OCI-LY3 (cell line): Measurements from ENCODE around the gene DNPEP.

ENCODE experiments used
- H2AFZ ChIP-seq: fragments of 200-600, 300-600 bp; shearing (Covaris generic); 2 replicates; pipeline ENCODE4 v1.6.0; 2014; ENCODE audit warnings: antibody characterized with exemption, low read depth, low read length
- H3K27ac ChIP-seq: fragments of 200-600, 300-600 bp; sonication (generic); 2 replicates; pipeline ENCODE4 v1.5.1; 2014; ENCODE audit warnings: mild to moderate bottlenecking, low read length, moderate library complexity, mixed read lengths
- H3K27me3 ChIP-seq: fragments of 200-600, 300-600 bp; sonication (generic); 2 replicates; pipeline ENCODE4 v1.6.1; 2014; ENCODE audit warnings: low read depth, low read length, mixed read lengths
- H3K36me3 ChIP-seq: fragments of 200-600, 300-600 bp; sonication (generic); replicated peaks from 2 replicates; pipeline ENCODE3; 2014; ENCODE audit warnings: low read depth, low read length, mixed read lengths
- H3K4me1 ChIP-seq: fragments of 300-600, 200-600 bp; sonication (generic); 2 replicates; pipeline ENCODE4 v1.6.1; 2014; ENCODE audit warnings: low read length, mixed read lengths
- H3K4me2 ChIP-seq: fragments of 200-600, 300-600 bp; sonication (generic); 2 replicates; pipeline ENCODE4 v1.6.1; 2014; ENCODE audit warnings: low read length, mixed read lengths
- H3K4me3 ChIP-seq: fragments of 300-600, 200-600 bp; sonication (generic); 2 replicates; pipeline ENCODE4 v1.5.1; 2014; ENCODE audit warnings: antibody characterized with exemption, mild to moderate bottlenecking, low read length, moderate library complexity
- H3K79me2 ChIP-seq: fragments of 300-600, 200-600 bp; shearing (Covaris generic); 2 replicates; pipeline ENCODE4 v1.6.1; 2014; ENCODE audit warnings: mild to moderate bottlenecking, low read length, mixed read lengths
- H3K9ac ChIP-seq: fragments of 300-600, 200-600 bp; shearing (Covaris generic); 2 replicates; pipeline ENCODE4 v1.6.0; 2014; ENCODE audit warnings: mild to moderate bottlenecking, low read length, moderate library complexity
- H3K9me3 ChIP-seq: fragments of 200-600, 300-600 bp; shearing (Covaris generic); 2 replicates; pipeline ENCODE4 v1.6.1; 2014; ENCODE audit warnings: low read length, mixed read lengths; ENCODE audit not compliant: insufficient read depth
- H4K20me1 ChIP-seq: fragments of 200-600, 300-600 bp; sonication (generic); 2 replicates; pipeline ENCODE4 v1.6.1; 2016; ENCODE audit warnings: low read length, mixed read lengths; ENCODE audit not compliant: insufficient read depth
- EZH2phosphoT487 ChIP-seq: fragments of 200-600 bp; shearing (Covaris generic); IDR thresholded peaks from 2 replicates; pipeline ENCODE4 v1.6.1; 2018; ENCODE audit warnings: antibody characterized with exemption, mixed run types, low read depth
- TF ChIP-seq, protein P1 (sequence below): fragments of 200-600, 300-600 bp; sonication (generic); IDR thresholded peaks from 2 replicates; pipeline ENCODE4 v1.5.1; 2014; ENCODE audit warnings: antibody characterized with exemption, low read length, low read depth

DNPEP gene

DNA sequence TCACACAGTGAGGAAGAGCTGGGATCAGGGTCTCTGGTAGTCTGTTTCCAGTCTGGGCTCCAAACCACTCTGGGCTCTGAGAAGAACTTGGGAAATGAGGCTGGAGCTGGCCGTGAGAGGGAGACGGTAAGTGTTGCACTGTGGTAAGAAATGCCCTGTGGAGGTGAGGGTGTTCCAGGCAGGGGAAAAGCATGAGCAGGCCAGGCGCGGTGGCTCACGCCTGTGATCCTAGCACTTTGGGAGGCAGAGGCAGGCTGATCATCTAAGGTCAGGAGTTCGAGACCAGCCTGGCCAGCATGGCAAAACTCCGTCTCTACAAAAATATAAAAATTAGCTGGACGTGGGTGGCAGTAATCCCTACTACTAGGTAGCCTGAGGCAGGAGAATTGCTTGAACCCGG lies 16.1 kb upstream of the DNPEP start:
- no peak overlapping the region for H3K4me3 ChIP-seq
- no peak overlapping the region for H3K4me2 ChIP-seq
- H3K36me3 ChIP-seq, result no peaks in the 10 kb centered on the region
- no peaks in the 10 kb centered on the region for H4K20me1 ChIP-seq
- no peak overlapping the region for H2AFZ ChIP-seq
- H3K27ac ChIP-seq, result no peak overlapping the region
- H3K79me2 ChIP-seq, result no peaks in the 10 kb centered on the region
- H3K9ac ChIP-seq, result no peak overlapping the region
- no peaks in the 10 kb centered on the region for H3K27me3 ChIP-seq
- peaks cover 4% of the 10 kb centered on the region; the same call in 1 of the 2 replicates for H3K4me1 ChIP-seq
- no peaks in the 10 kb centered on the region for H3K9me3 ChIP-seq
- no peak for TF ChIP-seq EZH2phosphoT487
- TF ChIP-seq, protein P1, sequence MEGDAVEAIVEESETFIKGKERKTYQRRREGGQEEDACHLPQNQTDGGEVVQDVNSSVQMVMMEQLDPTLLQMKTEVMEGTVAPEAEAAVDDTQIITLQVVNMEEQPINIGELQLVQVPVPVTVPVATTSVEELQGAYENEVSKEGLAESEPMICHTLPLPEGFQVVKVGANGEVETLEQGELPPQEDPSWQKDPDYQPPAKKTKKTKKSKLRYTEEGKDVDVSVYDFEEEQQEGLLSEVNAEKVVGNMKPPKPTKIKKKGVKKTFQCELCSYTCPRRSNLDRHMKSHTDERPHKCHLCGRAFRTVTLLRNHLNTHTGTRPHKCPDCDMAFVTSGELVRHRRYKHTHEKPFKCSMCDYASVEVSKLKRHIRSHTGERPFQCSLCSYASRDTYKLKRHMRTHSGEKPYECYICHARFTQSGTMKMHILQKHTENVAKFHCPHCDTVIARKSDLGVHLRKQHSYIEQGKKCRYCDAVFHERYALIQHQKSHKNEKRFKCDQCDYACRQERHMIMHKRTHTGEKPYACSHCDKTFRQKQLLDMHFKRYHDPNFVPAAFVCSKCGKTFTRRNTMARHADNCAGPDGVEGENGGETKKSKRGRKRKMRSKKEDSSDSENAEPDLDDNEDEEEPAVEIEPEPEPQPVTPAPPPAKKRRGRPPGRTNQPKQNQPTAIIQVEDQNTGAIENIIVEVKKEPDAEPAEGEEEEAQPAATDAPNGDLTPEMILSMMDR, result no peak

DNA sequence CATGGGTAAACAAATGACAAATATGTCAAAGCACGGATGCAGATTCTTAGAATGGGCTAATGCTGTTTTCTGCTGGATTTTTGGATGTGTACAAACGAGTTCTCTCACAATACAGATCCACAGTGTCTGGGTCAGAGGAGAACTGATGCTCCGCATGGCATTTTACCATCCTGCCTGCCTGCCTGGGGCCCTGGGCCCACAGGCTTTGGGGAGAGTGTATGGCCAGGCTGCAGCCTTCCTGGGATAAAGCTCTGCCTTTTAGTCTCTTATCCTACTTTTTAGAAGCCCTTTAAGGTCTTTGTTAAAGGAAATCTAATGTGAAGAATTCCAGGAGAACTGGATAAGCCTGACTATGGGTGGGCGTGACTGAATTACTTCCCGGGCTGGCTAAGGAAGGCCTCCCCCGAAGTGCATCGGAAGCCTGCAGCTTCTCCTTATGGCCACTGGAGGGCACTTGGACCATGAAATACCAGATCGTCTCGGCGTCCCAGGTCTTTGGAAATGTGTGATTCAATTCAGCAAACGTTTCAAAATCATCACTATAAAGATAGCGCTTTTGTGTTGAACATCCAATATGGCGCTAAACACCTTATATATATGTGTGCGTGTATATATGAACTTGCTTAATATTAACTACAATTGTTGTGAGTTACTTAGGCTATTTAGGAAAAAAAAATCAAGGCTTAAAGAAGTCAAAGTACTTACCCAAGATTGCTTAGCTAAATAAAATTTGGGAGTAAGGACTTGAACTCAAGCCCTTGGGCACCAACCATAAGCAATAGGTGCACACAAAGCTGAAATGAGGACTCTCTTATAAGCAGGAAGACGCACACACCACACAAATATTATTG lies 15.2 kb upstream of the DNPEP start:
- peak overlapping the region; percentile 49 for H3K4me2 ChIP-seq
- H3K4me3 ChIP-seq, result no peak overlapping the region
- H3K27me3 ChIP-seq, result no peaks in the 10 kb centered on the region
- no peaks in the 10 kb centered on the region for H3K79me2 ChIP-seq
- no peak for TF ChIP-seq EZH2phosphoT487
- TF ChIP-seq, protein P1, result peak; percentile 79
- no peak overlapping the region for H3K27ac ChIP-seq
- peaks cover 4% of the 10 kb centered on the region; the same call in 1 of the 2 replicates for H3K4me1 ChIP-seq
- no peaks in the 10 kb centered on the region for H3K36me3 ChIP-seq
- H4K20me1 ChIP-seq, result no peaks in the 10 kb centered on the region
- H3K9me3 ChIP-seq, result no peaks in the 10 kb centered on the region
- 0 out of 2 replicates have a peak overlapping the region, but pooled peaks have one; percentile 9 for H2AFZ ChIP-seq
- H3K9ac ChIP-seq, result no peak overlapping the region

DNA sequence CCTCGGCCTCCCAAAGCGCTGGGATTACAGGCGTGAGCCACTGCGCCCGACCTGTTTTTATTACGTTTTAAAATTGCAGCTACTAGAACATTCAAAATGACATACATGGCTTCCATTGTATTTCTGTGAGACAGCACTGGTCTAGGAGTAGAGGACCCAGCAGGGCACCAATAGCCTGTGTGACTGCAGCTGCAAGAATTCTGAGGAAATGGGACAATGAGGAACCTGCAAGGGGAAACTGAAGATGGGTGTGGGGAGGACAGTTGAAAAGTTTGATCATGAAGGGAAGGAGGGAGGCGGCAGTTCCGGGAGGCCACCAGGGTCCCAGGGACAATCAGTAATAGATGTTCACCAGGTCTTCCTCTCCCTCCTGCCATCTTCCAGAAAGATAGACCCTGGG lies 13.9 kb upstream of the DNPEP start:
- Histone ChIP-seq H3K4me3 (no peak overlapping the region), H3K27me3 (no peaks in the 10 kb centered on the region), H3K36me3 (no peaks in the 10 kb centered on the region), H3K79me2 (no peaks in the 10 kb centered on the region), H3K4me2 (no peak overlapping the region), H2AFZ (no peak overlapping the region), H3K9ac (no peak overlapping the region), H3K4me1 (peaks cover 4% of the 10 kb centered on the region; the same call in 1 of the 2 replicates), H3K9me3 (no peaks in the 10 kb centered on the region), H4K20me1 (no peaks in the 10 kb centered on the region), H3K27ac (no peak overlapping the region)
- TF ChIP-seq EZH2phosphoT487, result no peak
- TF ChIP-seq, protein P1, result no peak

DNA sequence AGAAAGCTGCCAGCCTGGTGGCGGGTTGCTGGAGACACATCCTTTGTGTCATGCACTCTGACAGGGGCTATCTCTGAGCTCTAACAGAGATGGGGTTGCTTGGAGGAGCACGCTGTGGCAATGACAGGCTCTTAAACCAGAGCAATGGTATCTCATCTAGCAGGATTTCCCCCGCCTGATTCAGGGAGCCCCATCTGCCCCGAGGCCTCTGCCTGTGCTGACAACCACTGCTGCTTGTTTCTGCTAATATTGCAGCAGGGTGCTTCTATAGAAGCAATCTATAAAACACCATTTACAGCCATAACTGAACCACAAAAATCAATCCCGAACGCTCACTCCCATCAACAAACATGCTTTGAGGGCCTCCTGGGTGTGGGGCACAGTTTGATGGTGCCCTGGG lies 12.8 kb upstream of the DNPEP start:
- H3K4me3 ChIP-seq, result no peak overlapping the region
- no peak overlapping the region for H3K9ac ChIP-seq
- no peaks in the 10 kb centered on the region for H3K27me3 ChIP-seq
- H3K4me1 ChIP-seq, result peaks cover 4% of the 10 kb centered on the region; the same call in 1 of the 2 replicates
- TF ChIP-seq, protein P1, result no peak
- no peak for TF ChIP-seq EZH2phosphoT487
- H3K36me3 ChIP-seq, result no peaks in the 10 kb centered on the region
- no peak overlapping the region for H2AFZ ChIP-seq
- H3K79me2 ChIP-seq, result no peaks in the 10 kb centered on the region
- no peak overlapping the region for H3K4me2 ChIP-seq
- no peaks in the 10 kb centered on the region for H3K9me3 ChIP-seq
- no peaks in the 10 kb centered on the region for H4K20me1 ChIP-seq
- H3K27ac ChIP-seq, result no peak overlapping the region
